Pulmonary artery endothelial cell (primary cell): ENCODE results near the gene TNNI3K. TPM values are rescaled to one million over a fixed set of nuclear protein-coding genes. Genes with fewer than 3 reads are reported as not detected.

Experiments
- DNase-seq: peaks from one replicate; pipeline ENCODE4 v3.0.0-alpha.2; 2011; ENCODE audit warnings: low read depth, low spot score
- total RNA-seq: library from RNA; depleted of rRNA; stranded (reverse); fragments of >200 nt; gene quantifications from 2 replicates; pipeline ENCODE4 v1.2.3, GENCODE V29; 2014

TNNI3K gene
- total RNA-seq, 1 donor from 2014 or later, result 0.20 TPM

DNA sequence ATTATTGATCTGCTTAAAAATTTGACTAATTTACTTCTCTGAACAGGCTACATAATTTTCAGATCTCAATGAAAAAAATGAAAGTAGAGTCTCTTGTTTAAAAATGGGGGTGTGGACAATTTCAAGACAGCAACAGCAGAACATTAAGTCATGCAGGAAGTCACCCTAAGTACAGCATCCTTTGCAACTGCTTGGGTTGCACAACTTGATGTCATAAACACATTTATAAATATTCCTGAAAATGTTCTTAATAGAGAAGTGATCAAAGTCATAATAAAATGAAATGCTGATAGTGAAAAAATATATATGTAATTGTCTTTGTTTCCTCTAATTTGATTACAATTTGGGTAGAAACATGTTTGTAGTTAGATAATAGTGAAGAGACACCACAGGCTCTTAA, 79.3 kb downstream of the TNNI3K start:
- no peak for DNase-seq

DNA sequence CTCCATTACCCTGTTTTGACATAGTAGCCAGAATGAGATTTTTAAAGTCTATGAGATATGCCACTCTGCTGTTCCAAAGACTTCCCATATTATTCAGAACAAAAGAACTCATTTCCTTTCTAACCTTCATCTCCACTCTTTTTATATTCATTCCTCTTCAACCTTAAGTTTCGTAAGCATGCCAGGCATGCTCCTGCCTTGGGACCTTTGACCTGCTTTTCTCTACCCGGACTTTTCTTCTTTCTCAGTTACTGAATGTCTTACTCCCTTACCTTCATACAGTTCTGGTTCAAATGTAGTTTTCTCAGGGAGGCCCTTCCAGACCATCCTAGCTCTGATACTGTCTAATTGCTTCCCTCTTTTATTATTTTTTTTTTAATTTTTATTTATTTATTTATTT, 81.1 kb downstream of the TNNI3K start:
- DNase-seq, result no peak

- DNase-seq, result no peak
These were observed 82.5 kb downstream of the TNNI3K start for GRCh38 chr1:74317663-74318062.

DNA sequence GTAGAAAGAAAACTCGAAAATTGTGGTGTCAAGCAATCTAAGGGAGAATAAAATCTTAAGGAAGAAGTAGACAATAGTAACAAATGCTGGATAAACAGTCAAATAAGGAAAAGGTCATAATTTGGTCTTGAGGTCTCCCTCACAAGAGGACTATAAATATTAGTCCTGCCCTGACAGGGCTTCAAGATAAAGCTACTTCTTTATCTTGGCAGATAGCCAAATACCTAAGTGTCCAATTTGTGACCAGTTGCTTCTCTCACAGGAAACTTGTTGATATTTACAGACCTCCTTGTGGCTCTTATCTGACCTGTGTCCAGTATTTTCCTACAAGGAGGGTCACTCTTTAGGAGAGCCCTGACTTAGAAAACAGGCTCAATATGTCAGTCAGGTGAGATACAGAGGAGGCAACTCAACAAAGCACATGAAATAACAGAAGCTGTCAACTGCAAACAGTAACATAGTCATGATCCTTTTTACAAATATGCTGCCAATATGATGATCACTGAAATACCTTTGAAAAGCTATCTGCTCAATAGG, 88.8 kb downstream of the TNNI3K start:
- DNase-seq, result no peak

- DNase-seq, result no peak
These were observed 89.7 kb downstream of the TNNI3K start for GRCh38 chr1:74324684-74325448.

GRCh38 chr1:74328851-74329250, 93.7 kb downstream of the TNNI3K start:
- no peak for DNase-seq

GRCh38 chr1:74333244-74333643, 98.1 kb downstream of the TNNI3K start:
- no peak for DNase-seq

DNA sequence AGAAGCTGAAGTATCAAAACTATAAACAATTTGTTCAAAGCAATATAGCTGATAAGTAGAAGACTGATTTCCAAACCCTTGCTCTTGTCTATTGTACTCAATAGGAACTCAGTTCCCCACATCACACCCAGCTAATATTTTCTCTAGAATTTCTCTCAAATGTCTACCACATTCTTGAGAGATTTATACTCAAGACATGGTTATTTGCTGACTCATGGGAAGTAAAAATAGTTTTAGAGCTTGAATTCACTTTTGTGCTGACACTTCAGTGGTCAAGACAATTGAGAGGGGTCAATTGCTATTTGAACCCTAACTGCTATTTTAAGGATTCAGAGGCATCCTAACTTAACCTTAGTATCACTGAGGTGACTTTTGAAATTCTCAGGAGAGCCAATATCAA, 99.0 kb downstream of the TNNI3K start:
- DNase-seq, result no peak

DNA sequence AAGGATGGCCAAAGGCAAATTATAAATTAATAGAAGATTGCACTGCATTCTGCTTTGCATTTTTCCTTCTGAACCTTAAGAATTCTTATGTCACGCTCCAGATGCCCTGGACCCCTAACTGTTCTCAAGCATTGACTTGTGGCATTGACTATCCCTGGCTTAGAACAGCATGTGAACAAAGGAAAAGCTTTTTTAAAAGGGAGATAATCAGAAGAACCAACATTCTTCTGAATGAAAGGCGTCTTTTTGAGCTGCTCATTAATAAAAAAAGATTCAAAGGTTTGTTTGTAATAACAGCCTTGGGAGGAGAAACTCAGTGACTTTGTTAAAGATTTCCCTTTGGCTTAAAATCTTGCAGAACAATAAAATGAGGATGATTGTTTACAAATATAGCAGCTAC, 105.5 kb downstream of the TNNI3K start:
- DNase-seq, result no peak

GRCh38 chr1:74341702-74342339, 106.6 kb downstream of the TNNI3K start:
- no peak for DNase-seq

DNA sequence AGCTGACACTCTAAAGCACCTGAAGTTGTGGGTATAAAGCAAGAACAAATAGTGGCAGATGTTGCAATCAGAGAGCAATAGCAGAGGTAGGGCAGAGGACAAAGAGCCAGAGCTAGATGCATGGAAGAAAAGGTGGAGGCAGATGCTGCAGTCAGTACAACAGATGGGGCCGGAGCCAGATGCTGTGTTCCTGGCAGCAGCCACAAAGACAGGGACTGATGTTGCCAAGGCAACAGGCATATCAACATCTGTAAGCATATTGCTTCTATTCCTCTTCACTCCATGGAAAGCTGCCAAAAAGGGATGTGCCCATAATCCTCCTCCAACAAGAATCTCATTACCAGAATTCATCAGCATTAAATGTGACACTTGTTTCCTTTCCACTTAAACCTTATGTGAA, 108.0 kb downstream of the TNNI3K start:
- no peak for DNase-seq

GRCh38 chr1:74344387-74344786, 109.2 kb downstream of the TNNI3K start:
- no peak for DNase-seq

- no peak for DNase-seq
These were observed 121.3 kb downstream of the TNNI3K start for GRCh38 chr1:74356493-74356892.

- DNase-seq, result no peak
These were observed 122.0 kb downstream of the TNNI3K start for GRCh38 chr1:74357150-74357549.

DNA sequence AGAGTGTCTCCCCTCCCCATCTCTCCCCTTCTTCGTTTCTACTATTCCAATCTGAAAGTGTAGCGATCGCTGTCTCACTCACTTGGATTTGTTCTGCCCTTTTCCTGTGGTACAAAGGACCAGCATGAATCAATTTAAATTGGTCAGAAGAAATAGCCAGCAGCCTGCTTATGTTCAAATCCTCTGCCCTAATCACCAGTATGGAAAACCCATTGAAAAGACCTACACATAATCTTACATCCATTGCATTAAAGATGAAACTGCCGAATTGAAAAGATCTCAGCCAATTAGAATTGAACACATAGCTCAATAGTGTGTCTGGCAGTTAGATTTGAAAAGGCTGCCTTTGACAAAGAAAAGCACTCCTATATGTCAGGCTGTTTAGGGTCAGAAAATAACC, 122.6 kb downstream of the TNNI3K start:
- no peak for DNase-seq

DNA sequence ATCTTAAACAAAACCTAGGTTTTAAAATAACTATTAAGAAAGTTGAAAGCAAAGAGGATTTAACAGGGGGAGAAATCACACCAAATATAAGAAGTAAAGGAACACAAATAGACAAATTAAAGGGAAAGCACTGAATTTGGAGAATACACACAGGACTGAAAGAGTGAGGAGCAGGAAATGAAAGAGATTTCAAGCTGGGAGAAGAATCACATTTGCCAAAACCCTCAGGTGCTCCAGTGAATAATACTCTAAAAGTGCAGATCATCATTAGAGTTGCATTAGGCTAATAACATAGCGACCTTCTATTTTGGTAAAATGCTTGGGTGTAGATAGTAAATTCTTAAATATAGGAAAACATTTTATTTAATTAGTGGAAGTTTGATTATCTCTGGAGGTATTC, 127.5 kb downstream of the TNNI3K start:
- DNase-seq, result no peak

DNA sequence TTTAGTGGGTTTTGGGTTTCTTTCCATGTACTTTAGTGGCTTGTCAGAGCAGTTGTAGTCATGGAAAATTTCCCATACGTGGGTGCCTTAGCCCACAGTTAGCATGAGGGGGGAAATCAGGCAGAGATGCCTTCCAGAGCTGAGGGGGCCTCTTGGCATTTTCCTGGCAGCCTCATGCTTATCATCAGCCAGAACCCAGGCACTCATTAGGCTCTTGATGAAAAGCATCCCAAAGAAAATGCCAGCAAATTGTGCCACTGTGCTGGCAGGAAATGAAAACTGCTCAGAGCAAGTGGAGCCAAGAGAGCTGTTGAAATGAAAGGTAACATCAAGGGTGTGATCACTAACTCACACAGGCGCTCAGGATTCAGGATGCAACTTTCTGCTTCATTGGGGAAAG, 128.0 kb downstream of the TNNI3K start:
- DNase-seq, result no peak

- DNase-seq, result no peak
These were observed 132.1 kb downstream of the TNNI3K start for GRCh38 chr1:74367175-74367813.

DNA sequence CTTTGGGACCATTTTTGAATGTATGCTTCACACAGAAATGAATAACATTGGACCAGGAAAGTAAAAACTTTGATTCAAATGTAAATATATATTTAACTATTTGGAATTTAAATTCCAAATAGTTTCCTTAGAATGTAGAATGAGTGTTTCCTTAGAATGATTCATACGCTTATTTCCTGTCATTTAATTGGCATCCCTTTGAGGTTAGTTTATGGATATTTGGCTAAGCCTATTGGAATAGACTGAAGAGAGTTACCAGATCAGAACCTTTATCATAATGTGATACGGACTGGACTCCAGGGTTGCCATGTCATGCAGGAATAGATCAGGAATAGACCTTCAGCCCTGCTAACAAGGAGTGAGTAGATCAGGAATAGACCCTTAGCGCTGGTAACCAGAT, 133.1 kb downstream of the TNNI3K start:
- no peak for DNase-seq

GRCh38 chr1:74375376-74375775, 140.2 kb downstream of the TNNI3K start:
- DNase-seq, result no peak

DNA sequence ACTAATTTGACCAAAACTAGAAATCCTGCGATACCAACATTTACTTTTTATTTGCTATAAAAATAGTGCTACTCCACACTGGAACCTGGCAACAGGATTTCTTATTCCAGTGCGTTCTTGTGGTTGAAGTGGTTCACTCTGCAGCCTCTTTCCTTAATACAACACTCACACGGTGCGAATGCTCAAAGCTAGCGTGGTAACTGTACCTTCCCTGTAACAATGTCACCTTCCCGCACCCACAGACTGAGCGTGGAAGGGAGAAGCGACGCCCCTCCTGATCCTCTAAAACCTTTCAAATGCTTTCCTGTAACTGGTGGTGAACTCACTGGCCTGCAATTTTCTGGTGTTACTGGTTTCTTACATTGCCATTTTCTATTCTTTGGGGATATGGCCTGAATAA, 145.1 kb downstream of the TNNI3K start:
- DNase-seq, result no peak

DNA sequence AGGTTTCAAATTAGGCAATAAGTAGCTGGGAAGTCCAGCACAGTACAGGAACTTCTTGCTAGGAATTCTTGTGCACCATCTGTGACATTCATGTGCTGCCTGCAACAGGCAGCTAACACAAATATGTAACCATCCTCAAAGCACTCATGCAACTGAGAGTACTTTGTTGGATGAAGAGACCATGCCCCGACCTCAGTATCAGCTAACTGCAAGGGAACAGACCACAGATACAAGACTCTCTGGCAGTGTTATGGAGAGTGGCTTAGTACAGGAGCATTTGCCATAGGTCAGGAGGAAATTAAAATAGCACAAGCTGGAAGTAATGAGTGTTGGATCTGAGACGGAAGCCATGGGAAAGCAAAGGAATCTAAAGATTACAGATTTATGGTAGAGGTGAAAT, 153.7 kb downstream of the TNNI3K start:
- no peak for DNase-seq

DNA sequence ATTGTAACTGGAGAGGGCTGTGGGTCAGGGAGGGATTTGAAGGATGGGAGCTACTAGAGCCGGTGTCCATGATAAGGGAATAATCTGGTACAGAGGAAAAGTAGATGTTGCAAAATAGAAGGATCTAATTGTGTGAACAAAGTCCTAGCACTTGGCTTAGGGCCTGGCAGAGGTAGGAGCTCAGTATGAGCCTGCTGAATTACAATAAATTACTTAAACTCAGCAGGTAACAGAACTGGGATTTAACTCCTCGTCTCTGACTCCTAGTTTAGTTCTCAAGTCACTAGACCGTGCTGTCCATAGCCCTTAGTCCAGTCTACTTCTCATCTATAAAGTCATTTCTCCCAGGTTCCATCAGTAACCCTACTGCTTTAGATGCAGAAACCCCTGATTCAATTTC, 157.0 kb downstream of the TNNI3K start:
- DNase-seq, result no peak
